NCI-H187 treated with DMSO at 0.1 percent for 48 hours (cell line): ENCODE data around the gene STK35.

Experiments used
- DNase-seq: peaks from one replicate; lab custom pipeline; 2025; lab: John Stamatoyannopoulos, UW

Gene STK35

GRCh38 chr20:2104236-2104635 is 2.6 kb downstream of the STK35 start:
- DNase-seq, result no peak

GRCh38 chr20:2108498-2108897 is 6.9 kb downstream of the STK35 start:
- no peak for DNase-seq

- DNase-seq, result no peak
Observed at GRCh38 chr20:2108987-2109386, 7.4 kb downstream of the STK35 start.

GRCh38 chr20:2109425-2110210 is 8.0 kb downstream of the STK35 start:
- DNase-seq, result no peak

GRCh38 chr20:2112910-2113309 is 11.3 kb downstream of the STK35 start:
- DNase-seq, result no peak

- no peak for DNase-seq
Observed at GRCh38 chr20:2114127-2114959, 12.7 kb downstream of the STK35 start.

GRCh38 chr20:2114990-2115681 is 13.5 kb downstream of the STK35 start:
- no peak for DNase-seq

- no peak for DNase-seq
Observed at GRCh38 chr20:2116170-2116940, 14.7 kb downstream of the STK35 start.

- DNase-seq, result no peak
Observed at GRCh38 chr20:2118783-2119182, 17.2 kb downstream of the STK35 start.

GRCh38 chr20:2122936-2123335 is 21.3 kb downstream of the STK35 start:
- DNase-seq, result no peak

GRCh38 chr20:2123720-2124119 is 22.1 kb downstream of the STK35 start:
- no peak for DNase-seq

GRCh38 chr20:2124564-2125213 is 23.1 kb downstream of the STK35 start:
- DNase-seq, result no peak

GRCh38 chr20:2125474-2126112 is 24.0 kb downstream of the STK35 start:
- DNase-seq, result no peak

- DNase-seq, result no peak
Observed at GRCh38 chr20:2127238-2127637, 25.6 kb downstream of the STK35 start.

GRCh38 chr20:2128542-2128941 is 26.9 kb downstream of the STK35 start:
- DNase-seq, result no peak

- no peak for DNase-seq
Observed at GRCh38 chr20:2130062-2130591, 28.5 kb downstream of the STK35 start.

- no peak for DNase-seq
Observed at GRCh38 chr20:2130683-2131082, 29.1 kb downstream of the STK35 start.

- DNase-seq, result no peak
Observed at GRCh38 chr20:2131366-2131765, 29.7 kb downstream of the STK35 start.

- DNase-seq, result no peak
Observed at GRCh38 chr20:2132461-2132901, 30.9 kb downstream of the STK35 start.
